Tibial nerve (tissue), 4 donors: Measurements from ENCODE around the gene SDC1.

Experiments used
- CTCF ChIP-seq, 5 experiments: fragments of 200-600 bp in 3 of 5; fragments of 450-650 bp in 2 of 5; sonication (generic) in 3 of 5; IDR thresholded peaks; one replicate each; pipeline ENCODE4 v1.5.1; 2016 to 2019; ENCODE audit warnings: antibody characterized with exemption in 5 of 5, mild to moderate bottlenecking in 3 of 5, moderate library complexity in 2 of 5
- EP300 ChIP-seq, 2 donors: sonication (generic); formaldehyde crosslinking; IDR thresholded peaks; one replicate each; pipeline ENCODE4 v1.6.1; 2017; ENCODE audit warnings: antibody characterized with exemption in 2 of 2, mild to moderate bottlenecking in 1 of 2
- POLR2A ChIP-seq, 2 donors: fragments of 450-650 bp; IDR thresholded peaks; one replicate each; pipeline ENCODE4 v1.6.1; 2017; ENCODE audit warnings: antibody characterized with exemption in 2 of 2, mild to moderate bottlenecking in 2 of 2, moderate library complexity in 2 of 2

- TF ChIP-seq CTCF (IDR thresholded peaks at IDR 0.05) (no peak), POLR2A (IDR thresholded peaks at IDR 0.05) (no peak), EP300 (IDR thresholded peaks at IDR 0.05) (no peak)
These were observed 45.5 kb downstream of the SDC1 start for GRCh38 chr2:20179466-20179754.
